GM12874 (cell line): Measurements from ENCODE around the gene DHRS1.

Experiments used
- CTCF ChIP-seq: IDR thresholded peaks from 2 replicates; pipeline ENCODE4 v1.5.1; 2011; ENCODE audit warnings: low read depth, mild to moderate bottlenecking, control low read depth, low read length, moderate library complexity; ENCODE audit not compliant: insufficient read depth

The DHRS1 gene

DNA sequence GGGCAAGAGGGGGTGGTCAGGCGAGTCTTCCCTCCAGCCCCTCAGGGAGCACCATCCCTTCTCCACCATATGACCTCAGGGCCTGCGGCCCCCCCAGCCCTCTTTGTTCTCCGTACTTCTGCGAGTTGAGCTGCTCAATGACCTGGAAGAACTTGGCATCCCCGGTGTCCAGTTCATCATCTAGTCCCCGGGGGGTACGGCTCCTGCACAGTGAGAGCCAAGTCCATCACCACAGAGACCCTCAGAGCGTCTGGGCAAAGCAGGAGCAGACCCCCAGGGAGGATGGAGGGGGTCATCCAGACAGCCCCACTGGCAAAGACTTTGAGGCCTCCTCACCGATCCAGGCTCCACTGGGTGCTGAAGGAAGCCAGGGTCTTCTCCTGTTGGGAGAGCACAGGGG lies 26.4 kb upstream of the DHRS1 start:
- no peak for TF ChIP-seq CTCF

GRCh38 chr14:24325041-24325530 lies 25.5 kb upstream of the DHRS1 start:
- no peak for TF ChIP-seq CTCF

- TF ChIP-seq CTCF = no peak
These were observed 24.4 kb upstream of the DHRS1 start for GRCh38 chr14:24324024-24324423.

- no peak for TF ChIP-seq CTCF
These were observed 23.8 kb upstream of the DHRS1 start for GRCh38 chr14:24323341-24323740.

DNA sequence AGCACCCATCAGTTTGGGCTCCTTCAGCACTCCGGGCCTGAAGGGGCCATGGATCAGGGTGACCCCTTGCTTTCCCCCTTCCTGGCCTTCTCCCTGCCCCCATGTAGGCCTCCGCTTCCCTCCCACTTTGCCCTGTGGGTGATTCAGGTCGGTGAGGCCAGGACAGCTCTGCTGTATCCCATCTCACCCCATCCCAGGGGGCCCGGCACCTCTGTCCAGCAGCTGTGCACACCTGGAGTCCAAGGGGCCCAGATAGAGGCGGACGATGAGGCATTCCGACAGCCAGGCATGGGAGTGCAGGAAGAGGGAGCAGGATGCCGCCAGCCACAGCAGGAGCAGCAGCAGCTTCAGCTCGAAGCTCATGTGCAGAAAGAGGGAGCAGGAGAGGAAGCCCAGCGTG lies 23.1 kb upstream of the DHRS1 start:
- no peak for TF ChIP-seq CTCF

DNA sequence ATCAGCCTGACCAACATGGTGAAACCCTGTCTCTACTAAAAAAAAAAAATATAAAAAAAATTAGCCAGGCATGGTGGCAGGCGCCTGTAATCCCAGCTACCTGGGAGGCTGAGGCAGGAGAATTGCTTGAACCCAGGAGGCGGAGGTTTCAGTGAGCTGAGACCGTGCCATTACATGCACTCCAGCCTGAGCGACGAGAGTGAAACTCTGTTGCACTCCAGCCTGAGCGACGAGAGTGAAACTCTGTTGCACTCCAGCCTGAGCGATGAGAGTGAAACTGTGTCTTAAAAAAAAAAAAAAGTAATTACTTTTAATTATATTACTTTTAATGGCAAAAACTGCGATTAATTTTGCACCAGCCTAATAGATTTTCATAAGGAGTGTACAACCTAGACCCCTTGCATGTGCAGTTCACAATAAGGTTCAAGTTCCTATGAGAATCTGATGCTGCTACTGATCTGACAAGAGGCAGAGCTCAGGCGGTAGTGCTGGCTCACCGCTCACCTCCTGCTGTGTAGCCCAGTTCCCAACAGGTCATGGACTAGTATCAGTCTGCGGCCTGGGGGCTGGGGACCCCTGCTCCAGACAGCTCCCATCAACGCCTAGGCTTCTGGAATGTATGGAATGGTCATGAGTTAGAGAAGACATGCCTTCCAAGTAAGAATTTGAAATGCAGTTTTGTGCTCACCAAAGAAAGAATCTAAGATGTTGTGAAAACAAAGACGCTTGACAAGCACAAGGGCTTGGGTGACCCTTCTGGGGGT lies 21.8 kb upstream of the DHRS1 start:
- TF ChIP-seq CTCF = no peak

GRCh38 chr14:24317141-24317928 lies 17.8 kb upstream of the DHRS1 start:
- TF ChIP-seq CTCF = no peak
